CD4-positive, CD25-positive, alpha-beta regulatory T cell (primary cell): ENCODE results near the gene ANKK1. TPM values are rescaled to one million over a fixed set of nuclear protein-coding genes. Genes with fewer than 3 reads are reported as not detected.

Experiments
- ATAC-seq, 2 donors: fragments of 150-1000 bp; cut with Tn5 transposase; one replicate each; pipeline ENCODE4 v1.10.0; 2021; ENCODE audit warnings: low read depth in 2 of 2, moderate number of reproducible peaks in 2 of 2, moderate library complexity in 1 of 2
- DNase-seq, 3 donors: peaks; one replicate each; pipeline versions ENCODE4 v3.0.0 to v3.0.0-alpha.2; 2012 to 2022; ENCODE audit warnings: mixed read lengths in 1 of 3
- H3K27ac ChIP-seq: one replicate; pipeline ENCODE4 v1.7.0; 2013; ENCODE audit warnings: mild to moderate bottlenecking, low read length; ENCODE audit not compliant: insufficient read depth, poor library complexity, severe bottlenecking
- H3K27me3 ChIP-seq: one replicate; pipeline ENCODE4 v1.7.0; 2013; ENCODE audit warnings: low read length; ENCODE audit not compliant: control insufficient read depth, insufficient read depth
- H3K36me3 ChIP-seq: one replicate; pipeline ENCODE4 v1.7.0; 2013; ENCODE audit warnings: mild to moderate bottlenecking, low read length, moderate library complexity; ENCODE audit not compliant: control insufficient read depth, insufficient read depth
- H3K4me1 ChIP-seq: 2 replicates; pipeline ENCODE4 v1.7.0; 2013; ENCODE audit warnings: mild to moderate bottlenecking, low read length; ENCODE audit not compliant: insufficient read depth, control insufficient read depth, poor library complexity, severe bottlenecking
- H3K4me3 ChIP-seq: one replicate; pipeline ENCODE4 v1.7.0; 2013; ENCODE audit warnings: low read depth, mild to moderate bottlenecking, low read length, moderate library complexity
- H3K9me3 ChIP-seq, 2 experiments: 1 replicate in 1 of 2; 2 replicates in 1 of 2; pipeline ENCODE4 v1.7.0; 2013; ENCODE audit warnings: low read length in 2 of 2, mild to moderate bottlenecking in 1 of 2, moderate library complexity in 1 of 2; ENCODE audit not compliant: control insufficient read depth in 2 of 2
- H3K27ac Mint-ChIP-seq, 3 donors: one replicate each; pipeline ENCODE4 v1.8.0; 2020 to 2022; ENCODE audit warnings: mild to moderate bottlenecking in 3 of 3, mixed read lengths in 3 of 3, moderate library complexity in 2 of 3
- H3K27me3 Mint-ChIP-seq: one replicate; pipeline ENCODE4 v1.8.0; 2022; ENCODE audit warnings: mild to moderate bottlenecking, mixed read lengths
- H3K36me3 Mint-ChIP-seq: one replicate; pipeline ENCODE4 v1.8.0; 2020; ENCODE audit warnings: mixed read lengths
- H3K4me1 Mint-ChIP-seq, 4 donors: one replicate each; pipeline ENCODE4 v1.8.0; 2020 to 2022; ENCODE audit warnings: mixed read lengths in 4 of 4, mild to moderate bottlenecking in 1 of 4
- H3K4me3 Mint-ChIP-seq, 4 donors: one replicate each; pipeline ENCODE4 v1.8.0; 2020 to 2022; ENCODE audit warnings: mild to moderate bottlenecking in 4 of 4, mixed read lengths in 4 of 4, moderate library complexity in 3 of 4
- H3K9me3 Mint-ChIP-seq, 7 donors: one replicate each; pipeline ENCODE4 v1.8.0; 2020 to 2022; ENCODE audit warnings: mixed read lengths in 7 of 7, mild to moderate bottlenecking in 3 of 7, moderate library complexity in 2 of 7
- polyA plus RNA-seq, 4 donors: library from polyadenylated mRNA; unstranded; fragments of 300-500 nt; fragmentation: Illumina TruSeq; gene quantifications; one replicate each; pipeline ENCODE4 v1.2.3, GENCODE V29; 2021
- total RNA-seq: library from RNA; stranded (reverse); gene quantifications from one replicate; pipeline ENCODE4 v1.2.3, GENCODE V29; 2022

The ANKK1 gene
- total and polyA plus RNA-seq, 5 donors from 2014 or later, result 0.34 to 0.89 (median 0.67) TPM; not detected in 1

DNA sequence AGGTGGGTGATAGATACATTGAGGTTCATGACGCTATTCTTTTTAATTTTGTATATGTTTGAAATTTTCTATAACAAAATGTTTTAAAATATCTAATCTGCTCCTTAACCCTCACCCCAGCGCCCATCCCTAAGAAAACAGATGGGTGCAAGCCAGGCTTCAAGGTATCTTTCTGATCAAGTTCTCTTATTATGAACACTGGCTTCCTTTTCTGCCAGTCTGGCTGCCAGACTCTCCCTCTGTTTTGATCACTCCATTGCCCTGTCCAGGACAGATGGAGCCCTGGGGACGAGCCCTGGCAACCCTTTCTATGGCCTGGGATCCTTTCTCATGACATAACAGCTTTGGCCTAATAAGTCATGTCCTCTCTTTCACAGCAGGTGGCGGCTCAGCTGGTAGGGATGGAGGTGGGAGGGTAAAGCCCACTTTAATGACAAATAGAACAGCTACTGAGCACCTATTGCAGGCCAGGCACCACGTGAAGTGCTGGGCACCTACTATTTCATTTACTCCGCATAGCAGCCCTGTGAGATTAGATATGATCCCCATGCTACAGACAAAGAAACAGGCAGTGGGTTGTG, 49.2 kb downstream of the ANKK1 start:
- Mint-ChIP-seq H3K36me3 (no peaks in the 10 kb centered on the region), H3K4me3 (no peak overlapping the region), H3K9me3 (peaks cover 0 to 2% (median 0%) of the 10 kb centered on the region in 7 donors), H3K4me1 (peaks cover 0 to 8% (median 0%) of the 10 kb centered on the region in 4 donors), H3K27me3 (no peaks in the 10 kb centered on the region), H3K27ac (no peak overlapping the region)
- Histone ChIP-seq H3K4me3 (no peak overlapping the region), H3K36me3 (no peaks in the 10 kb centered on the region), H3K27me3 (no peaks in the 10 kb centered on the region), H3K9me3 (no peaks in the 10 kb centered on the region), H3K27ac (no peak overlapping the region), H3K4me1 (no peaks in the 10 kb centered on the region)
- ATAC-seq (no peak), DNase-seq (no peak)

DNA sequence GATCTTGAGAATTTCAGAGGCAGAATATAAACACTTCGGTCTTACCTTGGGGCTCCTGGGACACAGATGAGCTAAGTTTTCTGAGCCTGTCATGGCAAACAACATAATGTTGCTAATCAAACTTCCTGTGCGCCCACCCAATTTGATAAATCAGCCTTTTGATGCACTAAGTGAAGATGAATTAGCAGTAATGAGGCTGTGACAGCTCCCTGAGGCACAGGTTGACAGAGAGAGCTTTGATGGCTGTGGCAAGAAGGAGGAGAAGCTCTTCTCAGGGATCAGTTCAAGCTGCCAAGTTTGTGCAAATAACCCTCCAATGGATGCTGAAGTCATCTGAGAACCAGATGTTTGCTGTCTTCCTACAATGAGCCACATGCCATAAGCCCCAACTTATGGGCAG, 53.2 kb downstream of the ANKK1 start:
- H3K27me3 ChIP-seq, result no peaks in the 10 kb centered on the region
- peaks cover under 1% of the 10 kb centered on the region for H3K4me1 ChIP-seq
- H3K27ac ChIP-seq, result no peak overlapping the region
- no peaks in the 10 kb centered on the region for H3K36me3 ChIP-seq
- H3K4me3 ChIP-seq, result no peak overlapping the region
- H3K4me3 Mint-ChIP-seq, result no peak overlapping the region
- peaks cover 0 to 2% (median 0%) of the 10 kb centered on the region in 7 donors for H3K9me3 Mint-ChIP-seq
- peaks cover 0 to 12% (median 2%) of the 10 kb centered on the region in 4 donors for H3K4me1 Mint-ChIP-seq
- no peaks in the 10 kb centered on the region for H3K9me3 ChIP-seq
- DNase-seq, result no peak
- no peaks in the 10 kb centered on the region for H3K27me3 Mint-ChIP-seq
- H3K27ac Mint-ChIP-seq, result no peak overlapping the region
- ATAC-seq, result no peak
- no peaks in the 10 kb centered on the region for H3K36me3 Mint-ChIP-seq

DNA sequence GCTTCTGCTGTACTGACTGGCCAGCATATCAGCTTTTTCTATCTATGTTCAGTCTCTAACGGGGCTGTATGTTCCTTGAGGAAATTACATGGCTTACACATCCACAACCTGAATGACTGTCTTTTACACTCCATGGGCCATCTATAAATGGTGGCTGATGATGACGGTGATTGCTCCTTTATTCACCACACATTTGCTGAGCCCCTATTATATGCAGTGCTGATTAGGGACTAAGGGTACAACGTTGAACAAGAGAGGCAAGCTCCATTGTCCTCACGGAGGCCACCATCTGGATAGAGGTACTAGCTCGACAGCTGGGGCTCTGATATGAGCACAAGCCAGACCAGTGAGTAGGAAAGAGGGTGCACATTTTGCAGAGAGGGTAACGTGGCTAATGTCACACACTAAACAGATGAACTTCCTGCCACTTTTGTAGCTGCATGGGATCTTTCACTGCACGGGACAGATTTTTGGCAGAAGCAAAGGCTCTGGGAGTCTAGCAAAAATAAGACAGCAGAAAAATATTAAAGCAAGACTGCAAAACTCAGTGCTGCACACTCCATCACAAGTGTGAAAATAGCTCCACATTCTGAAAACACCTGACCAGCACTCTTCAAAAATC, 57.0 kb downstream of the ANKK1 start:
- H3K27me3 ChIP-seq, result no peaks in the 10 kb centered on the region
- no peak overlapping the region for H3K27ac ChIP-seq
- H3K9me3 ChIP-seq, result no peaks in the 10 kb centered on the region
- Mint-ChIP-seq H3K27ac (peak overlapping the region in 1 of 3 donors; percentile 64), H3K4me3 (no peak overlapping the region), H3K4me1 (peaks cover 0 to 23% (median 10%) of the 10 kb centered on the region in 4 donors), H3K9me3 (peaks cover 0 to 2% (median 0%) of the 10 kb centered on the region in 7 donors), H3K36me3 (no peaks in the 10 kb centered on the region), H3K27me3 (no peaks in the 10 kb centered on the region)
- DNase-seq (no peak), ATAC-seq (no peak)
- H3K36me3 ChIP-seq, result no peaks in the 10 kb centered on the region
- no peak overlapping the region for H3K4me3 ChIP-seq
- H3K4me1 ChIP-seq, result peaks cover 7% of the 10 kb centered on the region

DNA sequence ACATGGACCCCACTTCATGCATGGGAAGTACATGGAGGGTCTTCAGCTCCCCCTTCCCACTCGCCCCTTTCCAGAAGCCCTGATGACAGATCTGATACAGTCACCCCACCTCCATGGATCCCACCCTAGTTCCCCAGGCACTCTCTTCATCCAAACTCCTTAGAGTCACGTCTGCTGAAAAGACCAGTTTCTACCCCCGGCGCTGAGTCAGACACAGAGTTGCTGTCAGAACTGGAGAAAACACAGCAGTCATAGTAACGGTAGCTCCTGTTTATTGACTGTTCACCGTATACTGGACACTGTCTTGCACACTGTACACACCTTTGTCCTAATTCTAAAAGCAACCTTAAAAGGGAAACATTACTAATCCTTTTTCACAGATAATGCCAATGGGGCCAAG, 58.5 kb downstream of the ANKK1 start:
- DNase-seq (peak in 1 of 3 donors; percentile 14), ATAC-seq (no peak)
- peaks cover 7% of the 10 kb centered on the region for H3K4me1 ChIP-seq
- Mint-ChIP-seq H3K27ac (peak overlapping the region in 2 of 3 donors; percentile 31 to 47), H3K4me1 (peaks cover 0 to 16% (median 9%) of the 10 kb centered on the region in 4 donors), H3K4me3 (peak overlapping the region in 2 of 4 donors; percentile 24 to 60), H3K36me3 (no peaks in the 10 kb centered on the region), H3K9me3 (no peaks in the 10 kb centered on the region), H3K27me3 (no peaks in the 10 kb centered on the region)
- no peak overlapping the region for H3K27ac ChIP-seq
- no peaks in the 10 kb centered on the region for H3K27me3 ChIP-seq
- no peak overlapping the region for H3K4me3 ChIP-seq
- H3K36me3 ChIP-seq, result no peaks in the 10 kb centered on the region
- H3K9me3 ChIP-seq, result no peaks in the 10 kb centered on the region

DNA sequence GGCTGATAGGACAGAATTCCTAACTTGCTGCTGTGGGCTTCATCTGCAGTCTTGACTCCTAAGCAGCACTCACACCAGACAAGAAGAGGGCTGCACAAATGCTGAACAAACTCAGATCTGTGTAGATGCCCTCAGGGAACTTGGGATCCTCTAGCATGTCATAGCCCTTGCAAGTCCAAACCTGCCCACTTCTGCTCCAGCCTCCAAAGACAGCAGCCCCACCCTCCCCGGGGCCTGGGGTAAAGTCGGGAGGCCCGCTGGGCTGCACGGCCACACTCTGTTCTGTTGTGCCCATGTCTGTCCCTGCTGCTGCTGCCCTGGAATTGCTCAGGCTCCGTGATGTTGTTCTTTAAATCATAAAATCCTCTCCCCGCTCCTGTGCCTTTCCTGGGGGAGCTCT, 59.4 kb downstream of the ANKK1 start:
- H3K27ac ChIP-seq, result no peak overlapping the region
- no peak for ATAC-seq
- no peaks in the 10 kb centered on the region for H3K36me3 ChIP-seq
- DNase-seq, result no peak
- H3K27me3 Mint-ChIP-seq, result no peaks in the 10 kb centered on the region
- H3K36me3 Mint-ChIP-seq, result no peaks in the 10 kb centered on the region
- no peak overlapping the region for H3K4me3 ChIP-seq
- no peak overlapping the region for H3K27ac Mint-ChIP-seq
- H3K4me1 Mint-ChIP-seq, result peaks cover 0 to 16% (median 9%) of the 10 kb centered on the region in 4 donors
- H3K9me3 ChIP-seq, result no peaks in the 10 kb centered on the region
- H3K27me3 ChIP-seq, result no peaks in the 10 kb centered on the region
- H3K4me1 ChIP-seq, result peaks cover 7% of the 10 kb centered on the region
- H3K9me3 Mint-ChIP-seq, result no peaks in the 10 kb centered on the region
- H3K4me3 Mint-ChIP-seq, result no peak overlapping the region

DNA sequence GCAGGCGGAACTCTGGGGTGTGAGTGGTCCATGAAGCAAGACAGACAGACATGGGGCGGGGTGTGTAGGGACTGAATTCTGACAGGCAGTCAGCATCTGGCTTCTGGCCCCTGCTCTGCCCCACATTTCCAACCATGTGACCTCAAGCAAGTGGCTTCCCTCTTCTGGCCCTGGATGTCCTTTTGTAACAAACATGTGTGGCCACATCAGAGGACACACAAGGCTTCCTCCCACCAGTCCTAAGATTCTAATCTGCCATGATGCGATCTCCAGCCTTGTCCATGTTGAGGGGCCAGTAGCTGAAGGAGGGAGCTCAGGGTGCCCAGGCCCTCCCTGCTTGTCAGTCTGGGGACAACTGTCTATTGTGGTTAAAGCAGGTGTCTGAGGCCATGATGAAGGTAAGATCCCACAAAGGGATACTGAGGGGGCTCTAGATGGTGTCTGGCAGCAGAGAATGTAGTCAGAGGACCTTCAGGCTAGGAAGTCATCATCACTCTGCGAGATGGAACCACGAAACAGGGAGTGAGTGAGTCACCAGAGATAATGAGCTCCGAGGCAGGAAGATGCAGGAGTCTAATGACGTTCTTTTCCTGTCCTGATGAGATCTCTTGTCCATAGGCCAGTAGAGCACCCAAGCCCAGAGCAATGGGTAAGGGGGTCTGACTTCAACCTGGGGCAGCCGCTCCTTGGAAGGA, 60.2 kb downstream of the ANKK1 start:
- H3K36me3 Mint-ChIP-seq, result no peaks in the 10 kb centered on the region
- H3K27ac Mint-ChIP-seq, result no peak overlapping the region
- no peak for ATAC-seq

DNA sequence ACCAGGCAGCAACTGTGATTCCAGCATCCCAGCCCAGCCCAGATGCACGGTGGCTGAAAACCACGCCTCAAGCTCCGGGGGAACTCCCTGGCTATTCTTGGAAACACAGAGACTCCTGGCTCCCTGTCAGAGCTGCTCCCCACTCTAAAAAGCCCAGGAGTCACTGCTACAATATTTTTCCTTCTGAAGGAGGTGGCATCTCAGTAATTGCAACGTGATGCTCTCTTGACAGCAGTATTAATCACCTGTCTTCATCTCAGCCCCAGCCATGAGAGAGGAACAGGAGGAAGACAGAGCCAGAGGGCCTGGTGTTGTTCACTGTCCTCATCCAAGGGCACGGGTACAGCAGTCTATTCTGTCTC, 60.7 kb downstream of the ANKK1 start:
- H3K27me3 ChIP-seq, result no peaks in the 10 kb centered on the region
- no peak overlapping the region for H3K4me3 ChIP-seq
- H3K36me3 Mint-ChIP-seq, result no peaks in the 10 kb centered on the region
- H3K27ac ChIP-seq, result no peak overlapping the region
- peaks cover 7% of the 10 kb centered on the region for H3K4me1 ChIP-seq
- H3K36me3 ChIP-seq, result no peaks in the 10 kb centered on the region
- no peaks in the 10 kb centered on the region for H3K9me3 Mint-ChIP-seq
- no peak for DNase-seq
- H3K4me1 Mint-ChIP-seq, result peaks cover 0 to 16% (median 9%) of the 10 kb centered on the region in 4 donors
- no peak overlapping the region for H3K4me3 Mint-ChIP-seq
- H3K9me3 ChIP-seq, result no peaks in the 10 kb centered on the region
- ATAC-seq, result no peak
- no peak overlapping the region for H3K27ac Mint-ChIP-seq
- H3K27me3 Mint-ChIP-seq, result peaks cover 4% of the 10 kb centered on the region

More for the DNA sequence above, 60.2 kb downstream of the ANKK1 start:
- peaks cover 0 to 16% (median 9%) of the 10 kb centered on the region in 4 donors for H3K4me1 Mint-ChIP-seq
- H3K9me3 Mint-ChIP-seq, result no peaks in the 10 kb centered on the region
- H3K4me3 Mint-ChIP-seq, result no peak overlapping the region
- H3K27me3 Mint-ChIP-seq, result no peaks in the 10 kb centered on the region
- H3K36me3 ChIP-seq, result no peaks in the 10 kb centered on the region
- peak in 1 of 3 donors; percentile 20 for DNase-seq
- no peak overlapping the region for H3K27ac ChIP-seq
- no peak overlapping the region for H3K4me3 ChIP-seq
- H3K9me3 ChIP-seq, result no peaks in the 10 kb centered on the region
- peaks cover 7% of the 10 kb centered on the region for H3K4me1 ChIP-seq
- no peaks in the 10 kb centered on the region for H3K27me3 ChIP-seq
